Neural cell (in vitro differentiated cells): ENCODE measurements around the gene SLC6A6. TPM values are rescaled to one million over a fixed set of nuclear protein-coding genes. Genes with fewer than 3 reads are reported as not detected.

ENCODE experiments used
- H2AFZ ChIP-seq: fragments of 200-600, 300-800 bp; sonication (generic), shearing (Covaris generic); 2 replicates; pipeline ENCODE4 v1.6.0; 2014; ENCODE audit warnings: low read depth, mild to moderate bottlenecking, antibody characterized with exemption, low read length, moderate library complexity
- H3F3A ChIP-seq: fragments of 200-600 bp; shearing (Covaris generic); 2 replicates; pipeline ENCODE4 v1.6.1; 2016; ENCODE audit warnings: mild to moderate bottlenecking, moderate library complexity, mixed read lengths, antibody characterized with exemption, low read length; ENCODE audit not compliant: insufficient read depth, poor library complexity, severe bottlenecking
- H3K27ac ChIP-seq: fragments of 200-600, 300-800 bp; sonication (generic), shearing (Covaris generic); 2 replicates; pipeline ENCODE4 v1.5.1; 2014; ENCODE audit warnings: mild to moderate bottlenecking, low read length, moderate library complexity
- H3K27me3 ChIP-seq: fragments of 300-800, 200-600 bp; sonication (generic), shearing (Covaris generic); 2 replicates; pipeline ENCODE4 v1.6.0; 2014; ENCODE audit warnings: mild to moderate bottlenecking, low read depth, low read length, moderate library complexity; ENCODE audit not compliant: insufficient read depth
- H3K36me3 ChIP-seq: fragments of 300-800, 200-600 bp; sonication (generic), shearing (Covaris generic); 2 replicates; pipeline ENCODE4 v1.5.1; 2014; ENCODE audit warnings: mild to moderate bottlenecking, antibody characterized with exemption, low read length, moderate library complexity; ENCODE audit not compliant: insufficient read depth
- H3K4me2 ChIP-seq: fragments of 300-800, 200-600 bp; sonication (generic), shearing (Covaris generic); 2 replicates; pipeline ENCODE4 v1.6.0; 2014; ENCODE audit warnings: mild to moderate bottlenecking, low read length
- H3K4me3 ChIP-seq: fragments of 300-800, 200-600 bp; sonication (generic), shearing (Covaris generic); 2 replicates; pipeline ENCODE4 v1.5.1; 2014; ENCODE audit warnings: mild to moderate bottlenecking, low read length, moderate library complexity
- H3K79me2 ChIP-seq: fragments of 200-600 bp; shearing (Covaris generic); replicated peaks from 2 replicates; pipeline ENCODE4 v1.6.0; 2014; ENCODE audit warnings: mild to moderate bottlenecking, low read length, moderate library complexity; ENCODE audit not compliant: insufficient read depth
- H3K9ac ChIP-seq: fragments of 300-800, 200-600 bp; sonication (generic), shearing (Covaris generic); 2 replicates; pipeline ENCODE4 v1.6.1; 2016; ENCODE audit warnings: mild to moderate bottlenecking, low read length, mixed read lengths
- H3K9me2 ChIP-seq: fragments of 200-600 bp; shearing (Covaris generic); 2 replicates; pipeline ENCODE4 v1.6.1; 2016; ENCODE audit warnings: mild to moderate bottlenecking, low read length, mixed read lengths; ENCODE audit not compliant: insufficient read depth
- H3K9me3 ChIP-seq: fragments of 200-600, 300-800 bp; sonication (generic), shearing (Covaris generic); 2 replicates; pipeline ENCODE4 v1.6.1; 2016; ENCODE audit warnings: mild to moderate bottlenecking, mixed run types, low read length, moderate library complexity, mixed read lengths
- H4K20me1 ChIP-seq: fragments of 200-600 bp; shearing (Covaris generic); 2 replicates; pipeline ENCODE4 v1.6.1; 2016; ENCODE audit warnings: mild to moderate bottlenecking, mixed run types; ENCODE audit not compliant: insufficient read depth
- EP300 ChIP-seq: fragments of 450-650 bp; conservative IDR thresholded peaks from 2 replicates; pipeline ENCODE4 v1.6.1; 2014; ENCODE audit warnings: antibody characterized with exemption, mild to moderate bottlenecking, moderate library complexity; ENCODE audit not compliant: poor library complexity, severe bottlenecking
- EZH2 ChIP-seq: fragments of 200-600, 300-800 bp; shearing (Covaris generic), sonication (generic); IDR thresholded peaks from 2 replicates; pipeline ENCODE4 v1.6.1; 2014; ENCODE audit warnings: antibody characterized with exemption, low read length, borderline replicate concordance, mild to moderate bottlenecking; ENCODE audit not compliant: insufficient read depth, poor library complexity, severe bottlenecking
- MXI1 ChIP-seq: fragments of 450-650 bp; conservative IDR thresholded peaks from 2 replicates; pipeline ENCODE4 v1.6.1; 2014; ENCODE audit warnings: antibody characterized with exemption, mild to moderate bottlenecking; ENCODE audit not compliant: poor library complexity, severe bottlenecking
- POLR2AphosphoS5 ChIP-seq: IDR thresholded peaks from 2 replicates; pipeline ENCODE4 v1.6.1; 2012
- RAD21 ChIP-seq: fragments of 450-650 bp; conservative IDR thresholded peaks from 2 replicates; pipeline ENCODE4 v1.6.1; 2014; ENCODE audit warnings: antibody characterized with exemption, mild to moderate bottlenecking, moderate library complexity
- REST ChIP-seq: IDR thresholded peaks from 2 replicates; pipeline ENCODE4 v1.6.1; 2012; ENCODE audit warnings: borderline replicate concordance
- SMC3 ChIP-seq: fragments of 450-650 bp; conservative IDR thresholded peaks from 2 replicates; pipeline ENCODE4 v1.6.1; 2014; ENCODE audit warnings: antibody characterized with exemption, mild to moderate bottlenecking, moderate library complexity; ENCODE audit not compliant: poor library complexity
- TAF1 ChIP-seq: IDR thresholded peaks from 2 replicates; pipeline ENCODE4 v1.6.1; 2012; ENCODE audit warnings: low read depth
- polyA plus RNA-seq: library from polyadenylated mRNA; depleted of rRNA; stranded (reverse); fragments of >200 nt; gene quantifications from 2 replicates; pipeline ENCODE4 v1.2.3, GENCODE V29; 2014
- TF ChIP-seq, protein P1 (sequence below): fragments of 450-650 bp; IDR thresholded peaks from 2 replicates; pipeline ENCODE4 v1.5.1; 2014; ENCODE audit warnings: antibody characterized with exemption, mild to moderate bottlenecking, moderate library complexity; ENCODE audit not compliant: poor library complexity, severe bottlenecking

Gene SLC6A6
- polyA plus RNA-seq, 1 donor from 2014 or later, result 15.9 TPM

DNA sequence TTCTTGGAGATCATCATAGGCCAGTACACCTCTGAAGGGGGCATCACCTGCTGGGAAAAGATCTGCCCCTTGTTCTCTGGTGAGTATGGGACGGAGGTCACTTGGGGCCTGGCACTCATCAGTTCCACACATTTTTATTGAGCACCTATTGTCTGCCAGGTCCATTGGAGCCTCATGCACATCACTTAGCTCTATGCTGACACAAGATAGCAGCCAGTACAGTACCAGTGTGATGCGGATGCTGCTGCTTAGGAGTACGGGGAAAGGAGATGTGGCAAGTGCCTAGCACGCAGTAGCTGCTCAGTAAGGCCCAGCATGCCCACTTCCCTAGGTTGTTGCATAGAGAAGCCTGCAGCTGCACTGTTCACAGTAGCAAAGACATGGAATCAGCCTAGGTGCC, 43.4 kb downstream of the SLC6A6 start:
- peaks cover 9% of the 10 kb centered on the region for H3K36me3 ChIP-seq

DNA sequence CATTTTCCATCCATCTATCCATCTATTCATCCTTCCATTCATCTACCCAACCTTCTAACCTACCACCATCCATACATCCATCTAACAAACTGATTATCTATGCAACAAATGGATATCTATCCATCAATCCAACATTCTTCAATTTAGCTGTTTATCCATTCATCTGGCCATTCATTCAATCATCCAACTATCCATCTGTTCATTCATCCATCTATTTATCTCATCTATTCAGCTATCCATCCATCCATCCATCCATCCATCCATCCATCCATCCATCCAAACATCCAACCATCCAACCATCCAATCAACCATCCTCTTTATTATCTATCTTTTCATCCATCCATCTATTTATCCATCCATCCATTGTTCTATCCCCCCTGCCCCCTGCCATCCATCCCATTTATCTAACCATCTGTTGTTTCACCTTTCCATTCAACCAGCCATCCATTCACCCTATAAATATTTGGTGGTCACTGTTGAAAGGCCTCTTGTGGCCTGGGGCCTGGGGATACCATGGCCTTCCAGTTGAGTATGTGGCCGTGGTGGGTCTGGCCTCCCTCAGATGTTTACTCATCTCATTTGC, 44.7 kb downstream of the SLC6A6 start:
- H3K36me3 ChIP-seq, result peaks cover 14% of the 10 kb centered on the region
- H3K27ac ChIP-seq, result no peak overlapping the region
- H2AFZ ChIP-seq, result no peak overlapping the region

More for the DNA sequence above, 43.4 kb downstream of the SLC6A6 start:
- H2AFZ ChIP-seq, result no peak overlapping the region
- no peaks in the 10 kb centered on the region for H3K9me2 ChIP-seq
- no peak for TF ChIP-seq TAF1
- H3K79me2 ChIP-seq, result no peaks in the 10 kb centered on the region
- no peaks in the 10 kb centered on the region for H3F3A ChIP-seq
- H3K4me2 ChIP-seq, result no peak overlapping the region
- no peaks in the 10 kb centered on the region for H3K9me3 ChIP-seq
- H3K4me3 ChIP-seq, result no peak overlapping the region
- H3K9ac ChIP-seq, result no peak overlapping the region
- H4K20me1 ChIP-seq, result no peaks in the 10 kb centered on the region
- H3K27ac ChIP-seq, result no peak overlapping the region
- no peaks in the 10 kb centered on the region for H3K27me3 ChIP-seq

More for the DNA sequence above, 44.7 kb downstream of the SLC6A6 start:
- TF ChIP-seq, protein P1, sequence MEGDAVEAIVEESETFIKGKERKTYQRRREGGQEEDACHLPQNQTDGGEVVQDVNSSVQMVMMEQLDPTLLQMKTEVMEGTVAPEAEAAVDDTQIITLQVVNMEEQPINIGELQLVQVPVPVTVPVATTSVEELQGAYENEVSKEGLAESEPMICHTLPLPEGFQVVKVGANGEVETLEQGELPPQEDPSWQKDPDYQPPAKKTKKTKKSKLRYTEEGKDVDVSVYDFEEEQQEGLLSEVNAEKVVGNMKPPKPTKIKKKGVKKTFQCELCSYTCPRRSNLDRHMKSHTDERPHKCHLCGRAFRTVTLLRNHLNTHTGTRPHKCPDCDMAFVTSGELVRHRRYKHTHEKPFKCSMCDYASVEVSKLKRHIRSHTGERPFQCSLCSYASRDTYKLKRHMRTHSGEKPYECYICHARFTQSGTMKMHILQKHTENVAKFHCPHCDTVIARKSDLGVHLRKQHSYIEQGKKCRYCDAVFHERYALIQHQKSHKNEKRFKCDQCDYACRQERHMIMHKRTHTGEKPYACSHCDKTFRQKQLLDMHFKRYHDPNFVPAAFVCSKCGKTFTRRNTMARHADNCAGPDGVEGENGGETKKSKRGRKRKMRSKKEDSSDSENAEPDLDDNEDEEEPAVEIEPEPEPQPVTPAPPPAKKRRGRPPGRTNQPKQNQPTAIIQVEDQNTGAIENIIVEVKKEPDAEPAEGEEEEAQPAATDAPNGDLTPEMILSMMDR, result no peak
- TF ChIP-seq SMC3 (no peak), EP300 (no peak), REST (no peak), POLR2AphosphoS5 (no peak), RAD21 (no peak), EZH2 (no peak), TAF1 (no peak), MXI1 (no peak)
- no peaks in the 10 kb centered on the region for H3K9me3 ChIP-seq
- H3K9ac ChIP-seq, result no peak overlapping the region
- no peaks in the 10 kb centered on the region for H3K27me3 ChIP-seq
- H3K4me3 ChIP-seq, result no peak overlapping the region
- H3K9me2 ChIP-seq, result no peaks in the 10 kb centered on the region
- no peaks in the 10 kb centered on the region for H3K79me2 ChIP-seq
- H3K4me2 ChIP-seq, result no peak overlapping the region
- no peaks in the 10 kb centered on the region for H3F3A ChIP-seq
- no peaks in the 10 kb centered on the region for H4K20me1 ChIP-seq
